Loucy (cell line): ENCODE results near the gene RSAD2.

Source experiments
- EZH2phosphoT487 ChIP-seq: fragments of 200-600 bp; IDR thresholded peaks from 2 replicates; pipeline ENCODE4 v1.6.1; 2018; ENCODE audit warnings: antibody characterized with exemption, mild to moderate bottlenecking, moderate library complexity, borderline replicate concordance
- TF ChIP-seq, protein P1 (sequence below): fragments of 200-600 bp; sonication (generic); conservative IDR thresholded peaks from 2 replicates; pipeline ENCODE4 v1.5.1; 2014; ENCODE audit warnings: mild to moderate bottlenecking, antibody characterized with exemption, low read length

DNA sequence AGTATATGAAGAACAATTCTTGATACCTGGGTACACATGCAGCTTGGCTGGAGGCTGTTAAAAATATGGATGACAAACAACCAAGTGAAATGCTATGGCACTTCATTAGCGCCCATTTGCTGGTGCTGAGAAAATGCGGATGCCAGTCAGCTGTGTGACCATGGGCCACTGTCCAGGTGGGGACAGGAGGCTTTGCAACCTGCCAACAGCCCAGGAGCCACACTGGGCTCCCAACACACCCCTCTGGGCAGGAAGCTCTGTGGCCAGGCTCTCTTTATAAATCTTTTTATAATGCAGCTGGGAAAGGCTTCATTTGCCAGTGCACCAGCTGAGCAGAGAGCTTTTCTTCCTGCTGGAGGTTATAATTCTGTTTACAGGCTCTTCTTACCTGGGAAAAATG, 59.6 kb downstream of the RSAD2 start:
- TF ChIP-seq, protein P1, sequence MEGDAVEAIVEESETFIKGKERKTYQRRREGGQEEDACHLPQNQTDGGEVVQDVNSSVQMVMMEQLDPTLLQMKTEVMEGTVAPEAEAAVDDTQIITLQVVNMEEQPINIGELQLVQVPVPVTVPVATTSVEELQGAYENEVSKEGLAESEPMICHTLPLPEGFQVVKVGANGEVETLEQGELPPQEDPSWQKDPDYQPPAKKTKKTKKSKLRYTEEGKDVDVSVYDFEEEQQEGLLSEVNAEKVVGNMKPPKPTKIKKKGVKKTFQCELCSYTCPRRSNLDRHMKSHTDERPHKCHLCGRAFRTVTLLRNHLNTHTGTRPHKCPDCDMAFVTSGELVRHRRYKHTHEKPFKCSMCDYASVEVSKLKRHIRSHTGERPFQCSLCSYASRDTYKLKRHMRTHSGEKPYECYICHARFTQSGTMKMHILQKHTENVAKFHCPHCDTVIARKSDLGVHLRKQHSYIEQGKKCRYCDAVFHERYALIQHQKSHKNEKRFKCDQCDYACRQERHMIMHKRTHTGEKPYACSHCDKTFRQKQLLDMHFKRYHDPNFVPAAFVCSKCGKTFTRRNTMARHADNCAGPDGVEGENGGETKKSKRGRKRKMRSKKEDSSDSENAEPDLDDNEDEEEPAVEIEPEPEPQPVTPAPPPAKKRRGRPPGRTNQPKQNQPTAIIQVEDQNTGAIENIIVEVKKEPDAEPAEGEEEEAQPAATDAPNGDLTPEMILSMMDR, result no peak
- TF ChIP-seq EZH2phosphoT487, result no peak
